ENCODE measurements around the gene LDB2.

- no peak for TF ChIP-seq CTCF (IDR thresholded peaks at IDR 0.05)
- no peak for TF ChIP-seq POLR2A (IDR thresholded peaks at IDR 0.05)
Measured at GRCh38 chr4:16513876-16514275, 384.6 kb downstream of the LDB2 start.
